NT2/D1 (cell line): ENCODE measurements around the gene YIF1A.

Source experiments
- DNase-seq: peaks from one replicate; pipeline ENCODE4 v3.0.0-alpha.2; 2011; ENCODE audit warnings: low read depth, low spot score
- H3K27me3 ChIP-seq: 2 replicates; pipeline ENCODE4 v1.6.0; 2011; ENCODE audit warnings: mild to moderate bottlenecking; ENCODE audit not compliant: insufficient read length, insufficient read depth
- H3K36me3 ChIP-seq: 2 replicates; pipeline ENCODE4 v1.6.1; 2011; ENCODE audit warnings: mild to moderate bottlenecking, low read length, mixed read lengths; ENCODE audit not compliant: insufficient read depth, insufficient read length
- H3K4me1 ChIP-seq: 2 replicates; pipeline ENCODE4 v1.5.1; 2011; ENCODE audit not compliant: insufficient read depth, insufficient read length
- H3K4me3 ChIP-seq: 2 replicates; pipeline ENCODE4 v1.5.1; 2011; ENCODE audit warnings: low read depth; ENCODE audit not compliant: insufficient read length
- H3K9ac ChIP-seq: 2 replicates; pipeline ENCODE4 v1.6.0; 2011; ENCODE audit warnings: low read depth; ENCODE audit not compliant: insufficient read length
- H3K9me3 ChIP-seq: 2 replicates; pipeline ENCODE4 v1.5.1; 2011; ENCODE audit warnings: mild to moderate bottlenecking, low read length; ENCODE audit not compliant: insufficient read depth
- SUZ12 ChIP-seq: IDR thresholded peaks from 2 replicates; pipeline ENCODE4 v1.6.1; 2011; ENCODE audit not compliant: insufficient read length, insufficient read depth; ENCODE audit errors: extremely low read depth
- YY1 ChIP-seq: IDR thresholded peaks from 2 replicates; pipeline ENCODE4 v1.6.1; 2011; ENCODE audit not compliant: insufficient read length, insufficient read depth
- ZNF274 ChIP-seq: IDR thresholded peaks from 2 replicates; pipeline ENCODE4 v1.6.1; 2011; ENCODE audit warnings: mild to moderate bottlenecking, low read depth, low read length

YIF1A gene

DNA sequence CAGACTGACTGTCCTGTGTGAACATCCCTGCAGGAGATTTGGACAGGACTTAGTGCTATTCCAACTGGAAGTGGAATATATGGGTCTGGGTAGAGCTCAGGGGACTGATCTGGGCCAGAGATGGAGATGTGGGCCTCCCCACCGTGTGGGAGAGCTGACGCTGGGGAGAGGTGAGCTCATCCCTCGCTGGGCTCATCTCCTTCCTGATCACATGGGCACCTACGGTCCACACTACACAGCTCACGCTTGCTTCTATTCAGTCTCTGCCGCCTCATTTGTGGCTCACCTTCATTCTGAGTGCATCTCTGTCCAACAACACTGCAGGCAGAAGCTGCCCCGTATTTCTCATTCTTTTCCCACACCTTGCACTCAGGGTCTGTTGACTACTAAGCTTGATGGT, 37.1 kb downstream of the YIF1A start:
- no peak overlapping the region for H3K4me3 ChIP-seq
- peaks cover 8% of the 10 kb centered on the region for H3K27me3 ChIP-seq
- H3K4me1 ChIP-seq: peaks cover 12% of the 10 kb centered on the region
- no peak for DNase-seq
- peaks cover 37% of the 10 kb centered on the region for H3K36me3 ChIP-seq
- TF ChIP-seq ZNF274: no peak
- no peak for TF ChIP-seq SUZ12
- no peak for TF ChIP-seq YY1
- H3K9ac ChIP-seq: no peak overlapping the region
- no peaks in the 10 kb centered on the region for H3K9me3 ChIP-seq

DNA sequence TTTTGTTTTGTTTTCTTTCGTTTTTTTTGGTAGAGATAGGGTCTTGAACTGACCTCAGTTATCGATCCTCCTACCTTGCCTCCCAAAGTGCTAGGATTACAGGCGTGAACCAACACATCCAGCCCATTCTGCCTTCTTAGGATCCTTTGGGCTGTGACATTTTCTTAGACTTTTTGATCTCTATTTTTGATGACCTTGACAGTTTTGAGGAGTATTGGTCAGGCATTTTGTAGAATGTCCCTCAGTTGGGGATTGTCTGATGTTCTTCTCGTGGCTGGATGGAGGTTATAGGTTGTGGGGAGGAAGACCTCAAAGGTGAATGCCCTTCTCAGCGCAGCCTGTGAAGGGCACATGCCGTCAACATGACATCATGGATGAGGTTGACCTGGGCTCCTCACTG, 40.0 kb downstream of the YIF1A start:
- H3K27me3 ChIP-seq: no peaks in the 10 kb centered on the region

DNA sequence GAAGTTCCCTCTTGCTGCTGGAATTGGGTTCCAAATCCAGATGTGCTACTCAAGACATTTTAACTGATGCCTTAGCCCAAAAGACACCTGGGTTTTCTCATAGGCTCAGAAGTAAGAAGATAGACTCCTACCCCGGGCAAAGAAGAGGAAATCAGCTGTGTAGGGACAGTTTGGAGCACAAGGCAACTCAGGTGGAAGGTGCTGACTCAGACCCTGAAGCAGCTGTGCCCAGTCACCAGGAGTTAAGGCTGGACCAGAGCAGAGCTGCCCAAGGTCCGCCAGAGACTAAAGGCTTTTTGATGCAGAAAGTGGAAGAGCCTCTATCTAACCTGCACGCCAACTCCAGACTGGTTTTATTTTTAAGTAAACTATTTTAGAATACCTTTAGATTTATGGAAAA, 41.1 kb downstream of the YIF1A start:
- DNase-seq: no peak
- Histone ChIP-seq H3K9ac (no peak overlapping the region), H3K36me3 (peaks cover 61% of the 10 kb centered on the region), H3K4me3 (no peak overlapping the region), H3K27me3 (no peaks in the 10 kb centered on the region), H3K4me1 (peaks cover 4% of the 10 kb centered on the region), H3K9me3 (no peaks in the 10 kb centered on the region)
- TF ChIP-seq ZNF274 (no peak), SUZ12 (no peak), YY1 (no peak)

More for the DNA sequence above, 40.0 kb downstream of the YIF1A start:
- Histone ChIP-seq H3K4me3 (no peak overlapping the region), H3K4me1 (peaks cover 8% of the 10 kb centered on the region), H3K9me3 (no peaks in the 10 kb centered on the region), H3K9ac (no peak overlapping the region), H3K36me3 (peaks cover 52% of the 10 kb centered on the region)
- DNase-seq: no peak
- TF ChIP-seq ZNF274 (no peak), YY1 (no peak), SUZ12 (no peak)

DNA sequence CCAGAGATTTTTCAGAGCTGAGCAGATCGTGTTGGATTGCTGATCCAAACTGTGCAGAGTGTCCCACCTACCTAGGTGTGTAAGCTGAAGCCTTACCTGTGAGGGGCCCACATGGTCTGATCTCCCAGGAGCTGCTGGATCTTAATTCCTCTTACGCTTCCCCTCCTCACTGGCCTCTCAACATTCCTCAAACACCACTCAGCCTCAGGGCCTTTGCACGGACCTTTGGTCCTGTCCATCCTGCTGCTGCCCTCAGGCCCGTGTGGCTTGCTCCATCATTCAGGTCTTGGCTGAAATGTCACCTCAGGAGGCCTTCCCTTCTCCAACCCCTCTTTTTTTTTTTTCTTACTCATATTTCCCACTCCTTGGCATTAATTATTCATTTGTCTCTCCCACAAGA, 41.6 kb downstream of the YIF1A start:
- DNase-seq: no peak
- no peak for TF ChIP-seq YY1
- no peak for TF ChIP-seq SUZ12
- TF ChIP-seq ZNF274: no peak
- no peak overlapping the region for H3K9ac ChIP-seq

DNA sequence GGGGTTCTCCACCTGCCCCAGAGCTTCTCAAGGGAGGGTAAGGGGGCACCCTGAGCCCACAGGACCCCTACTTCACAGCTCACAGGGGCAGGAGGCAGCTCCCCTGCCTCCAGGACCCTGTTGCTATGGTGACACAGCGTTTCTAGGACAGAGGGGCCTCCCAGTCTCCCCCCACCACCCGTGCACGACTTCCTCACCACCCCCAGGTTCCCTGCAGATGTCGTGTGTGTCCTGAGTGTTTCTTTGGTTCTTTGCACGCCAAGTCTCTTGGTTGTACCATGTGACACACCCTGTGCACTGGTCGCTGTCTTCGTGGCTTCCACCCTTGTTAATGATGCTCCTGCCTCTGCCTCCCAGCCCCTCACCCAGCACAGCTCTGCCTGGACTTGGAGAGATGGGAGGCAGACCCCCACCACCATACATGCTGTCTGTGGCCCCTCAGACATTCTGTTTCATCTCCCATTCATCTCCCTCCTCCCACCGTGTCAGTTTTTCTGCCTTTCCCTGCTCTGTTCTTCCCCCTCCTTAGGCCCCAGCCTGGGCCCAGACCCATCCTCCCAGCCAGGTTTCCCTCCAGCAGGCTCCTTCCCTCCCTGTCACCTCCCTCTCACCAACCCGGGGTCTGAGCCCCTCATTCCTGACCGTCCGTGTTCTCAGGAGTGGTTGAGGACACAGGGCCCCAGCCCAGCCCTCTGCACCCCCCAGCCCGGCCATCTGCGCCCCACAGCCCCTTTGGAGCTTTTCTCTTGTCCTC, 45.0 kb downstream of the YIF1A start:
- H3K4me1 ChIP-seq: peaks cover 10% of the 10 kb centered on the region
- no peaks in the 10 kb centered on the region for H3K9me3 ChIP-seq
- H3K9ac ChIP-seq: no peak overlapping the region
- DNase-seq: no peak
- H3K27me3 ChIP-seq: no peaks in the 10 kb centered on the region
- no peak for TF ChIP-seq SUZ12
- TF ChIP-seq ZNF274: no peak
- no peak for TF ChIP-seq YY1
- peaks cover 77% of the 10 kb centered on the region for H3K36me3 ChIP-seq
- no peak overlapping the region for H3K4me3 ChIP-seq

More for the DNA sequence above, 41.6 kb downstream of the YIF1A start:
- Histone ChIP-seq H3K9me3 (no peaks in the 10 kb centered on the region), H3K36me3 (peaks cover 66% of the 10 kb centered on the region), H3K4me1 (peaks cover 7% of the 10 kb centered on the region), H3K4me3 (no peak overlapping the region), H3K27me3 (no peaks in the 10 kb centered on the region)

GRCh38 chr11:66242095-66242765, 46.7 kb downstream of the YIF1A start:
- Histone ChIP-seq H3K4me1 (peaks cover 14% of the 10 kb centered on the region), H3K9ac (peak overlapping the region; percentile 12), H3K27me3 (no peaks in the 10 kb centered on the region), H3K4me3 (no peak overlapping the region), H3K9me3 (no peaks in the 10 kb centered on the region), H3K36me3 (peaks cover 77% of the 10 kb centered on the region)
- TF ChIP-seq ZNF274: no peak
- no peak for TF ChIP-seq YY1
- no peak for TF ChIP-seq SUZ12
- DNase-seq: no peak

DNA sequence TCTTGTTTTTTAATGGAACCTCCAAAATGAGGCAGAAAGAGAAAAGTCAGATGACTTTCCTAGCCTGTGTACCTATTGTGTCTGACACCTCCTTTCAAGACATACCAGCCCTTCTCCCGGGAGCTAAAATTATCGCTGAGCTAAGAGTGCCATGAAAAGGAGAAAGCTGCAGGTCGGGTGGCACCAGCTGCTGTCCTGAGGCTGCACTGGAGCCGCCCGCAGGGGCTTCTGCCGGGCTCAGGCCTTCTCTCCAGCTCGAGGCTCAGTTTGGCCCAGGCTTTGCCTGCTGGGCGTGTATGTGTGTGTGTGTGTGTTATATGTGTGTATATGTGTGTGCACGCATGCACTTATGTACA, 48.2 kb downstream of the YIF1A start:
- H3K4me1 ChIP-seq: peaks cover 14% of the 10 kb centered on the region

More for the DNA sequence above, 48.2 kb downstream of the YIF1A start:
- no peaks in the 10 kb centered on the region for H3K9me3 ChIP-seq
- H3K36me3 ChIP-seq: peaks cover 82% of the 10 kb centered on the region
- no peaks in the 10 kb centered on the region for H3K27me3 ChIP-seq
- TF ChIP-seq ZNF274 (no peak), YY1 (no peak), SUZ12 (no peak)
- H3K9ac ChIP-seq: no peak overlapping the region
- H3K4me3 ChIP-seq: no peak overlapping the region
- no peak for DNase-seq
